Left lung (tissue), 10 donors: Measurements from ENCODE around the gene GDAP2. TPM values are rescaled to one million over a fixed set of nuclear protein-coding genes. Genes with fewer than 3 reads are reported as not detected.

Source experiments
- ATAC-seq: fragments of 200-7000 bp; cut with Tn5 transposase; one replicate; pipeline ENCODE4 v1.9.1; 2020; ENCODE audit warnings: moderate library complexity
- DNase-seq, 4 donors: peaks; one replicate each; pipeline ENCODE4 v3.0.0-alpha.2; 2013 to 2020
- H3K27ac ChIP-seq, 2 donors: fragments of 200-600 bp; sonication (generic) in 1 of 2; one replicate each; pipeline versions ENCODE4 v1.5.0 to v1.8.0; 2020 to 2021
- H3K27me3 ChIP-seq, 2 donors: fragments of 200-600 bp; sonication (generic) in 1 of 2; one replicate each; pipeline versions ENCODE4 v1.5.0 to v1.8.0; 2020 to 2021
- H3K36me3 ChIP-seq, 2 donors: fragments of 200-600 bp; sonication (generic) in 1 of 2; one replicate each; pipeline versions ENCODE4 v1.5.0 to v1.8.0; 2020 to 2021
- H3K4me1 ChIP-seq, 2 donors: fragments of 200-600 bp; one replicate each; pipeline ENCODE4 v1.8.0; 2021
- H3K4me3 ChIP-seq, 2 donors: fragments of 200-600 bp; sonication (generic) in 1 of 2; one replicate each; pipeline versions ENCODE4 v1.5.0 to v1.8.0; 2020 to 2021; ENCODE audit warnings: mild to moderate bottlenecking in 1 of 2
- H3K9me3 ChIP-seq, 2 donors: fragments of 200-600 bp; sonication (generic) in 1 of 2; one replicate each; pipeline versions ENCODE4 v1.5.0 to v1.8.0; 2020 to 2021
- CTCF ChIP-seq, 2 donors: fragments of 200-600 bp; sonication (generic) in 1 of 2; IDR thresholded peaks; one replicate each; pipeline versions ENCODE4 v1.5.0 to v1.8.0; 2021; ENCODE audit warnings: antibody characterized with exemption in 2 of 2
- intact Hi-C, 2 donors: fragments of 100-400 bp; cut with DNase I; formaldehyde crosslinking; loops; one replicate each; pipeline versions ENCODE4 v1.11.2 to v1.14.2; 2022
- polyA plus RNA-seq, 6 donors: library from polyadenylated mRNA; unstranded; fragments of 120-200 nt; gene quantifications; one replicate each; pipeline ENCODE4 v1.2.1, GENCODE V29; 2013; ENCODE audit not compliant: insufficient read length in 6 of 6
- total RNA-seq, 2 donors: library from RNA; stranded (reverse); fragmentation: NEBNext Ultra II Directional; extraction: Animal tissue kit (Norgen Biotek cat#: 25700); gene quantifications; one replicate each; pipeline ENCODE4 v1.2.1, GENCODE V29; 2021
- donor health status: DM: no; HTN: yes; CAD: no.
- donor health status: DM: no; HTN: no; CAD: no.

GDAP2 gene
- total and polyA plus RNA-seq, 8 donors, result 12.5 to 33.3 (median 17.8) TPM

DNA sequence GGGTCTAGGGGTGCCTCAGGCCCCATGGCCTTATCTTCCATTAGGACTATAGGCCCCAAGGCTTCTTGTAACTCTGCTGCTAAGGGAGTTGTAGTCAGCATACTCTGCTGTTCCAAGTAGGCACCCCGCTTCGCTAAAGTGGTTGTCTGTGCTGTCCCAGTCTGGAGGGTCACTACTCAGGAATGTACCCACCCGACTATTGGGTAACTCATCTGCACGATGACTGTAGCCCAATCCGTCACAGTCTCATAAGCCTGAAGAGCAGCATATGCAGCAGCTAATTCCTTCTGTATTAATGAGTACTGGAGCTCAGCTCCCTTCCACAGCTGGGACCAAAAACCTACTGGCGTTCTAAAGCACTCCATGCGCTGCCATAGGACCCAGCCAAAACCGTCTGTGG, 111.0 kb downstream of the GDAP2 start:
- no peak for ATAC-seq
- Histone ChIP-seq H3K27ac (no peak overlapping the region), H3K27me3 (no peaks in the 10 kb centered on the region), H3K36me3 (no peaks in the 10 kb centered on the region), H3K4me3 (no peak overlapping the region), H3K4me1 (no peaks in the 10 kb centered on the region), H3K9me3 (no peaks in the 10 kb centered on the region)
- TF ChIP-seq CTCF (IDR thresholded peaks at IDR 0.05), result no peak
- intact Hi-C loops, result no loop called here
- no peak for DNase-seq

DNA sequence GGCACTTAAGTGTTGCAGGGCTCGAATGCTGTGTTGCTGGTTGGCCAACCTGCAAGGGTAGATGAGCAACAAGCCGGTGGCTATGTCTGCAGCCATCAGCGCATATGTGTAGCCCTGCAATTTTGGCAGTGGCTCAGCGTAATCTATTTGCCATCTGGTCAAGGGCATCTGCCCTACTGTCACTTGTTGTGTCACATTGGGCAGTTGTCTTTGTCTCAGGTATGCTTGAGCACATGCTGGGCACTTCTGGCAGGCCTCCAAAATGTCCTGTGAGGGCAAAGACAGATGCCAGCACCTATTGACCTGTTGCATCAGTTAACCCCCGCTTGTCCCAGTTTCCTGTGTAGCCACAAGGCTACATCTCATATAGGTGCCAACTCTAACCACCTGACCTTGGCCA, 111.8 kb downstream of the GDAP2 start:
- Histone ChIP-seq H3K9me3 (no peaks in the 10 kb centered on the region), H3K27ac (no peak overlapping the region), H3K27me3 (no peaks in the 10 kb centered on the region), H3K36me3 (no peaks in the 10 kb centered on the region), H3K4me1 (no peaks in the 10 kb centered on the region), H3K4me3 (no peak overlapping the region)
- no peak for DNase-seq
- intact Hi-C loops, result no loop called here
- TF ChIP-seq CTCF (IDR thresholded peaks at IDR 0.05), result no peak
- no peak for ATAC-seq

DNA sequence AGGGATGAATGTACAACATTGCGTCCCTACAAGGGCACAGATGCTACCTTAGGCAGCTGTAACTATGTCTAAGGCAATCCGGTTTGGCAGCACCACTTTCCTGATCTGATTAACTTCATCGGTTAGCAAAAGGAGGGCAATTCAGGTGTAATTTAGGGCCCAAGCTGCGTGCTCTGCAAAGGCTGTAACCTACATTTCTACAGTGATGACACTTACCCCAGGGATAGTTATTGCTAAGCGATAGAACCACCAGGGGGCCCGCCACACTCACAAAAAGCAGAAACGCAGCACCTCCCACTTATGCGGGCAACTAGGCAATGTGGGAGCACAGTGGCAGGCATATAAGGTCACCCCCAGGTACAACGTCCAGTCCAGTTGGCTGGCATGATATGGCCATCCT, 113.5 kb downstream of the GDAP2 start:
- no peaks in the 10 kb centered on the region for H3K27me3 ChIP-seq
- TF ChIP-seq CTCF (IDR thresholded peaks at IDR 0.05), result no peak

GRCh38 chr1:117814856-117815797, 114.3 kb downstream of the GDAP2 start:
- H3K9me3 ChIP-seq, result no peaks in the 10 kb centered on the region
- intact Hi-C loops, result no loop called here
- H3K27ac ChIP-seq, result no peak overlapping the region
- H3K27me3 ChIP-seq, result no peaks in the 10 kb centered on the region
- DNase-seq, result no peak
- no peak for ATAC-seq
- no peaks in the 10 kb centered on the region for H3K36me3 ChIP-seq
- no peak overlapping the region for H3K4me3 ChIP-seq
- no peak for TF ChIP-seq CTCF (IDR thresholded peaks at IDR 0.05)
- H3K4me1 ChIP-seq, result no peaks in the 10 kb centered on the region

More for the DNA sequence above, 113.5 kb downstream of the GDAP2 start:
- H3K4me1 ChIP-seq, result no peaks in the 10 kb centered on the region
- no peak overlapping the region for H3K4me3 ChIP-seq
- no peaks in the 10 kb centered on the region for H3K9me3 ChIP-seq
- ATAC-seq (no peak), DNase-seq (no peak)
- intact Hi-C loops, result no loop called here
- H3K27ac ChIP-seq, result no peak overlapping the region
- no peaks in the 10 kb centered on the region for H3K36me3 ChIP-seq

Other genes starting within 250 kb of the GDAP2 start
- 10 to 100 TPM; 16.0 to 26.6 TPM for gene WDR3, start 118 bp upstream of the GDAP2 start, total RNA-seq
- gene WDR3, start 118 bp upstream of the GDAP2 start, polyA plus RNA-seq, result 10 to 100 TPM; 26.8 to 31.8 (median 29.1) TPM